HCT116 (cell line): ENCODE measurements around the gene TNFAIP8L3. TPM values are rescaled to one million over a fixed set of nuclear protein-coding genes. Genes with fewer than 3 reads are reported as not detected.

Experiments
- ATAC-seq: fragments of 200-7000 bp; cut with Tn5 transposase; 2 replicates; pipeline ENCODE4 v1.9.1; 2020; ENCODE audit warnings: mild to moderate bottlenecking, moderate library complexity
- BruUV-seq: library from RNA; stranded (reverse); fragments of 400-500 nt; replicated peaks from 2 replicates; lab custom pipeline; 2021; lab: Mats Ljungman, UMichigan
- CTCF ChIA-PET: fragments of 300-600 bp; sonication (Branson Sonifier 250); formaldehyde crosslinking; loops from one replicate; lab custom pipeline; 2021; ENCODE audit warnings: antibody characterized with exemption; lab: Charles Lee
- POLR2A ChIA-PET: fragments of 300-600, 350-600 bp; sonication (Branson Sonifier 250); formaldehyde crosslinking; loops from one replicate; lab custom pipeline; 2021; ENCODE audit warnings: antibody characterized with exemption; lab: Charles Lee
- RAD21 ChIA-PET, 2 experiments: fragments of 300-600 bp; sonication (Branson Sonifier 250); formaldehyde crosslinking; loops; one replicate each; lab custom pipeline; 2023; ENCODE audit warnings: low total read pairs in 2 of 2; ENCODE audit not compliant: uncharacterized antibody in 2 of 2, unreplicated experiment in 2 of 2, low non-redundant PET in 1 of 2; lab: Charles Lee
- DNase-seq: peaks from one replicate; pipeline ENCODE4 v3.0.0-alpha.2; 2010; ENCODE audit warnings: low read depth, low spot score
- H2AFZ ChIP-seq: fragments of 200-600 bp; shearing (Covaris generic), sonication (generic); 2 replicates; pipeline ENCODE4 v1.6.1; 2017; ENCODE audit warnings: low read depth, mixed run types, mixed read lengths, antibody characterized with exemption, low read length; ENCODE audit not compliant: poor library complexity, severe bottlenecking
- H3K27ac ChIP-seq: 2 replicates; pipeline ENCODE4 v1.5.1; 2012; ENCODE audit warnings: low read depth, low read length
- H3K27me3 ChIP-seq: fragments of 200-600 bp; sonication (generic); 2 replicates; pipeline ENCODE4 v1.6.1; 2016; ENCODE audit warnings: mixed run types, low read length, mixed read lengths; ENCODE audit not compliant: insufficient read depth
- H3K36me3 ChIP-seq, 2 experiments: fragments of 200-500 bp in 1 of 2; fragments of 200-600 bp in 1 of 2; sonication (Bioruptor generic) in 1 of 2; sonication (generic) in 1 of 2; 2 replicates each; pipeline versions ENCODE4 v1.5.1 to v1.6.1; 2014 to 2016; ENCODE audit warnings: low read length in 2 of 2, inconsistent platforms in 1 of 2, mixed read lengths in 1 of 2, mixed run types in 1 of 2; ENCODE audit not compliant: insufficient read depth in 2 of 2, control insufficient read depth in 1 of 2
- H3K4me1 ChIP-seq, 2 experiments: fragments of 200-600 bp in 1 of 2; sonication (generic) in 1 of 2; 2 replicates each; pipeline versions ENCODE4 v1.5.1 to v1.6.1; 2012 to 2017; ENCODE audit warnings: low read length in 2 of 2, inconsistent platforms in 1 of 2, mild to moderate bottlenecking in 1 of 2, mixed read lengths in 1 of 2, mixed run types in 1 of 2, moderate library complexity in 1 of 2; ENCODE audit not compliant: insufficient read depth in 2 of 2, control insufficient read depth in 1 of 2
- H3K4me2 ChIP-seq: fragments of 200-600 bp; sonication (generic); 2 replicates; pipeline ENCODE4 v1.6.1; 2017; ENCODE audit warnings: mixed run types, low read length, mixed read lengths
- H3K4me3 ChIP-seq, 2 experiments: fragments of 200-600 bp in 1 of 2; sonication (generic) in 1 of 2; replicated peaks in 1 of 2; 2 replicates each; pipeline ENCODE4 v1.5.1; 2011 to 2016; ENCODE audit warnings: low read length in 2 of 2, control low read depth in 1 of 2, low read depth in 1 of 2, mild to moderate bottlenecking in 1 of 2, mixed read lengths in 1 of 2, mixed run types in 1 of 2
- H3K79me2 ChIP-seq: fragments of 200-600 bp; sonication (generic); 2 replicates; pipeline ENCODE4 v1.6.1; 2017; ENCODE audit warnings: mild to moderate bottlenecking, mixed run types, low read length, moderate library complexity, mixed read lengths; ENCODE audit not compliant: insufficient read depth
- H3K9ac ChIP-seq: fragments of 200-600 bp; sonication (generic); 2 replicates; pipeline ENCODE4 v1.6.1; 2016; ENCODE audit warnings: low read length, mixed read lengths
- H3K9me2 ChIP-seq: fragments of 200-600 bp; sonication (generic), shearing (Covaris generic); 2 replicates; pipeline ENCODE4 v1.6.1; 2017; ENCODE audit warnings: mixed run types, mild to moderate bottlenecking, moderate library complexity; ENCODE audit not compliant: insufficient read depth
- H3K9me3 ChIP-seq, 2 experiments: fragments of 200-500 bp in 1 of 2; fragments of 200-600 bp in 1 of 2; sonication (Bioruptor generic) in 1 of 2; sonication (generic) in 1 of 2; 2 replicates each; pipeline ENCODE4 v1.6.1; 2014 to 2017; ENCODE audit warnings: low read length in 2 of 2, mixed read lengths in 2 of 2, inconsistent platforms in 1 of 2, low read depth in 1 of 2, mild to moderate bottlenecking in 1 of 2, mixed run types in 1 of 2, moderate library complexity in 1 of 2; ENCODE audit not compliant: control insufficient read depth in 1 of 2, insufficient read depth in 1 of 2
- H4K20me1 ChIP-seq: fragments of 200-600 bp; sonication (generic), shearing (Covaris generic); 2 replicates; pipeline ENCODE4 v1.6.1; 2017; ENCODE audit warnings: mixed run types, mild to moderate bottlenecking, moderate library complexity; ENCODE audit not compliant: insufficient read depth
- EGR1 ChIP-seq: IDR thresholded peaks from 2 replicates; pipeline ENCODE4 v1.6.1; 2012; ENCODE audit warnings: low read depth
- JUND ChIP-seq: IDR thresholded peaks from 2 replicates; pipeline ENCODE4 v1.6.1; 2012
- POLR2AphosphoS5 ChIP-seq: IDR thresholded peaks from 2 replicates; pipeline ENCODE4 v1.6.1; 2011; ENCODE audit warnings: mild to moderate bottlenecking, low read depth, low read length, moderate library complexity
- RAD21 ChIP-seq: IDR thresholded peaks from 2 replicates; pipeline ENCODE4 v1.6.1; 2012; ENCODE audit warnings: low read depth, mild to moderate bottlenecking
- SIN3A ChIP-seq: IDR thresholded peaks from 2 replicates; pipeline ENCODE4 v1.6.1; 2012; ENCODE audit warnings: low read depth
- SP1 ChIP-seq: IDR thresholded peaks from 2 replicates; pipeline ENCODE4 v1.6.1; 2012; ENCODE audit warnings: low read depth
- SRF ChIP-seq: IDR thresholded peaks from 2 replicates; pipeline ENCODE4 v1.6.1; 2012; ENCODE audit warnings: low read depth
- ZNF274 ChIP-seq: fragments of 200-500 bp; sonication (Bioruptor generic); IDR thresholded peaks from 2 replicates; pipeline ENCODE4 v1.6.1; 2014; ENCODE audit warnings: mild to moderate bottlenecking, low read depth, low read length, inconsistent platforms
- intact Hi-C: fragments of 100-400 bp; cut with micrococcal nuclease; formaldehyde crosslinking; loops from 2 replicates; pipeline ENCODE4 v1.10.0; 2022
- total RNA-seq: library from RNA; stranded (reverse); gene quantifications from one replicate; pipeline ENCODE4 v1.2.1, GENCODE V29; 2021; ENCODE audit not compliant: unreplicated experiment
- TF ChIP-seq, protein P1 (sequence below): IDR thresholded peaks from 2 replicates; pipeline ENCODE4 v1.6.1; 2012
- TF ChIP-seq, protein P2 (sequence below): IDR thresholded peaks from 2 replicates; pipeline ENCODE4 v1.6.1; 2012

Gene TNFAIP8L3
- total RNA-seq, 1 experiment from 2014 or later, result 0.47 TPM

DNA sequence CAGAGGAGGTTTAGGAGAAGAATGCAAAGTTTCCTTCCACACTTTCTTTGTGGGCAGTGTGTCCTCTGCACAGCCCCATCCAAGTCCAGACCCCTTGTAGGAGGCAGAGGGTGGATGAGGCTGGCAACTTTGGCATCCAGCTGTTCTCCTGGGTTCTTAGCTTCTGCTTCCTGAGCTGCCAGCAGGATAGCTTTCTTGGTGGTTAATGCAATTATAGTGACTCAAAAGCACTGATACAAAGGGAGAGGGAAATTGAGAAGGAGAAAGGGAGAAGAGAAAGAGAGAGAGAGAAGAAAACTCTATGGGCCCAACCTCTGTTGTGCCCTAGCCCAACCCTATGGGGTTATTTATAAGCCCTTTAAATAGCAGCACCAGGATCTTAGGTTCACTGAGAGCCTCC, 4.5 kb upstream of the TNFAIP8L3 start:
- Histone ChIP-seq H3K27ac (no peak overlapping the region), H3K79me2 (no peaks in the 10 kb centered on the region), H3K9me2 (no peaks in the 10 kb centered on the region), H3K9ac (no peak overlapping the region), H3K27me3 (no peaks in the 10 kb centered on the region), H2AFZ (no peak overlapping the region), H3K9me3 (no peaks in the 10 kb centered on the region), H3K4me3 (no peak overlapping the region)
- ChIA-PET POLR2A (no interaction called here), CTCF (no interaction called here)
- no TSS peak for BruUV-seq
- DNase-seq, result no peak
- intact Hi-C loops, result no loop called here
- no peak for TF ChIP-seq SIN3A
- TF ChIP-seq JUND, result no peak
- no peak for TF ChIP-seq POLR2AphosphoS5
- no peak for TF ChIP-seq ZNF274
- TF ChIP-seq, protein P1, sequence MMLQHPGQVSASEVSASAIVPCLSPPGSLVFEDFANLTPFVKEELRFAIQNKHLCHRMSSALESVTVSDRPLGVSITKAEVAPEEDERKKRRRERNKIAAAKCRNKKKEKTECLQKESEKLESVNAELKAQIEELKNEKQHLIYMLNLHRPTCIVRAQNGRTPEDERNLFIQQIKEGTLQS, result no peak
- TF ChIP-seq, protein P2, sequence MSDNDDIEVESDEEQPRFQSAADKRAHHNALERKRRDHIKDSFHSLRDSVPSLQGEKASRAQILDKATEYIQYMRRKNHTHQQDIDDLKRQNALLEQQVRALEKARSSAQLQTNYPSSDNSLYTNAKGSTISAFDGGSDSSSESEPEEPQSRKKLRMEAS, result no peak
- no peak for TF ChIP-seq EGR1
- no peak for TF ChIP-seq SP1
- TF ChIP-seq SRF, result no peak
- TF ChIP-seq, all 23 proteins: peak for 0
- no peaks in the 10 kb centered on the region for H4K20me1 ChIP-seq
- ATAC-seq, result no peak
- peaks cover 8 to 18% of the 10 kb centered on the region in 2 experiments for H3K4me1 ChIP-seq
- H3K4me2 ChIP-seq, result no peak overlapping the region
- RAD21 ChIA-PET, result no interaction called here
- no peaks in the 10 kb centered on the region; a peak in 1 of 4 replicates for H3K36me3 ChIP-seq

DNA sequence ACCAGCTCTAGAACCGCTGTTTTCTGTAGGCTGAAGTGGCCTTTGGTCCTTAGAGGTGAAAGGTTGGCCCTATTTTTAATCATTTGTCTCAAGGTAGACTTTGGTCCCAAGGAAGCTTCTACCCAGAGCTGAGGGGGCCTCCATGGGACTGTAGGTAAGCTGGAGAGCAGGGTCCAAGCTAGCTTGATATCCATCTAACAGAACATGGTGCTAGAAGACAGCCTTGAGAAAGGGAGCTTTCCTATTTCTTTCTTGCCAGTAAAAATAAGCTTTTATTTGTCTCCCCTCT, 3.6 kb upstream of the TNFAIP8L3 start:
- intact Hi-C loops, result no loop called here
- POLR2A ChIA-PET, result no interaction called here
- CTCF ChIA-PET, result interaction anchor here (0.7 to 0.9 kb wide), 2 partner anchors 35 to 65 kb away, joined by 3 read pairs; no protein-coding TSS in a partner anchor

More for the DNA sequence above, 3.6 kb upstream of the TNFAIP8L3 start:
- Histone ChIP-seq H3K4me2 (no peak overlapping the region; the same call in 1 of the 2 replicates), H3K9ac (no peak overlapping the region), H3K9me2 (no peaks in the 10 kb centered on the region), H3K36me3 (no peaks in the 10 kb centered on the region; a peak in 1 of 4 replicates), H3K27ac (no peak overlapping the region), H3K27me3 (no peaks in the 10 kb centered on the region), H4K20me1 (no peaks in the 10 kb centered on the region), H2AFZ (no peak overlapping the region), H3K79me2 (no peaks in the 10 kb centered on the region), H3K4me3 (no peak overlapping the region), H3K9me3 (no peaks in the 10 kb centered on the region), H3K4me1 (peaks cover 8 to 21% of the 10 kb centered on the region in 2 experiments)
- no peak for TF ChIP-seq RAD21
- RAD21 ChIA-PET, result no interaction called here
- no peak for ATAC-seq
- no peak for DNase-seq
- BruUV-seq, result no TSS peak
